Uterus (tissue), 4 donors: Measurements from ENCODE around the gene SIGLEC12. TPM values are rescaled to one million over a fixed set of nuclear protein-coding genes. Genes with fewer than 3 reads are reported as not detected.
A peak's percentile ranks its signal among the peaks of the same experiment; 100 is the strongest.

Experiments
- DNase-seq, 2 donors: peaks; one replicate each; pipeline ENCODE4 v3.0.0-alpha.2; 2019 to 2020
- H3K27ac ChIP-seq, 2 donors: fragments of 200-600 bp; sonication (generic); 1 replicate in 1 of 2; 2 replicates in 1 of 2; pipeline ENCODE4 v1.5.1; 2016 to 2018
- H3K27me3 ChIP-seq, 2 donors: fragments of 200-600 bp; sonication (generic); one replicate each; pipeline ENCODE4 v1.5.1; 2018 to 2019; ENCODE audit warnings: control low read depth in 1 of 2
- H3K36me3 ChIP-seq, 2 donors: fragments of 200-600 bp; sonication (generic); one replicate each; pipeline ENCODE4 v1.5.1; 2019; ENCODE audit warnings: control low read depth in 1 of 2
- H3K4me1 ChIP-seq, 2 donors: fragments of 200-600 bp; sonication (generic); one replicate each; pipeline ENCODE4 v1.5.1; 2018 to 2019; ENCODE audit warnings: control low read depth in 1 of 2
- H3K4me3 ChIP-seq, 2 donors: fragments of 200-600 bp; sonication (generic); 1 replicate in 1 of 2; 2 replicates in 1 of 2; pipeline ENCODE4 v1.5.1; 2018 to 2019; ENCODE audit warnings: mild to moderate bottlenecking in 1 of 2
- H3K9me3 ChIP-seq, 2 donors: fragments of 200-600 bp; sonication (generic); one replicate each; pipeline ENCODE4 v1.5.1; 2019; ENCODE audit warnings: control low read depth in 1 of 2
- POLR2A ChIP-seq, 2 donors: fragments of 450-650 bp; IDR thresholded peaks; one replicate each; pipeline ENCODE4 v1.6.1; 2016; ENCODE audit warnings: antibody characterized with exemption in 2 of 2, mild to moderate bottlenecking in 1 of 2, moderate library complexity in 1 of 2
- intact Hi-C: fragments of 100-400 bp; cut with DNase I; formaldehyde crosslinking; loops from one replicate; pipeline ENCODE4 v1.15.1; 2023; ENCODE audit warnings: low total_unique reads
- total RNA-seq, 4 donors: library from RNA; depleted of rRNA in 3 of 4; stranded (reverse); fragments of >200 nt in 3 of 4; gene quantifications; one replicate each; pipeline versions ENCODE4 v1.1.0 to v1.2.4, GENCODE V29; 2014 to 2023
- TF ChIP-seq, protein P1 (sequence below), 4 experiments: fragments of 200-600 bp in 2 of 4; fragments of 450-650 bp in 2 of 4; sonication (generic) in 2 of 4; IDR thresholded peaks; one replicate each; pipeline ENCODE4 v1.5.1; 2016 to 2019; ENCODE audit warnings: antibody characterized with exemption in 4 of 4, mild to moderate bottlenecking in 2 of 4, moderate library complexity in 1 of 4
- donor health status: DM: yes; HTN: yes; CAD: no.

SIGLEC12 gene
- total RNA-seq, 4 donors from 2014 or later = 0.21 to 0.40 TPM; not detected in 2

DNA sequence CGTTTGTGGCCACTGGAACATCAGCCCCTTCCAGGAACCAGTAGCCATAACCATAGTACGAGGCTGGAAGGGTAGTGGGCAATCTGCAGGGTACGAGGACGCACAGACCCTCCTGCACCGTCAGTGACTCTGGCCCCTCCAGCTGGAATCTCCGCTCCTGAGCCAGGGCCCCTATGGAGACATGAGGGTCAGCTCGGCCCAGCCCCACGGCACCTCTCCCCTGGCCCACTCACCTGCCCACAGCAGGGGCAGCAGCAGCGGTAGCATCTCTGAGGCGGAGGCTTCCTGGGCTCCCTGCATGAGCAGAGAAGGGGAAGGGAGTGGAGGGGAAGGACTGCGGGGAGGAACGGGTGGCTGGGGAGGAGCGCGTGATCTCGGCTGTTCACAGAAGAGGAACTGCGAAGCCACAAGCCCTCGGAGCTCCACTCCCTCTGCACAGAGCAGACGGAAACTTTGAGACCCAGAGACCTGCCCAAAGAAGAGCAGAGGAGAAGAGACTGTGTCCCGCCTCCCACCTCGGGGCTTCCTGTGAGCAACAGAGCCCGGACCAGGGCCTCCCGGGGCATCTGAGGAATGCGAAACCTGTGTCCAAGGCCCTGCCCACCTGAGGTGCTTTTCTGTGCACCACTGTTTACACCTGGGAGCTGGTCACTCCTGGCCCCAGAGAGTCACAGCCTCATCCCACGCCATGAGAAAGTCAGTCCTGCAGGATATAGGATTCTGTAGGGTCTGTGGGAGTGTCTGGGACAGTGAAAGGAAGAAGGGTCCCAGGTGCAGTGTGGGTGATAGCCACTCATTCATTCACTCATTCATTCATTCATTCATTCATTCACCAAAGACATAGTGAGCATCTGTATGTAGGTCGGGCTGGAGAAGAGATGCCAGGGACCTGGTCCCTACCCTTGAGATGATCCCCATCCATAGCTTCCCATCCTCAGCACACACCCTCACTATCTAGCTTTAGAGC lies 30.0 kb upstream of the SIGLEC12 start, which contains the start of gene SIGLEC6:
SIGLEC6 (minus strand) TSS at position 322 of the 967 bp plus-strand sequence; CDS start at position 300, 22 bp downstream.
- H3K27me3 ChIP-seq = no peaks in the 10 kb centered on the region
- H3K27ac ChIP-seq = no peak within 1 kb of the TSS
- H3K9me3 ChIP-seq = no peaks in the 10 kb centered on the region
- H3K4me3 ChIP-seq = no peak within 1 kb of the TSS
- TF ChIP-seq, protein P1, sequence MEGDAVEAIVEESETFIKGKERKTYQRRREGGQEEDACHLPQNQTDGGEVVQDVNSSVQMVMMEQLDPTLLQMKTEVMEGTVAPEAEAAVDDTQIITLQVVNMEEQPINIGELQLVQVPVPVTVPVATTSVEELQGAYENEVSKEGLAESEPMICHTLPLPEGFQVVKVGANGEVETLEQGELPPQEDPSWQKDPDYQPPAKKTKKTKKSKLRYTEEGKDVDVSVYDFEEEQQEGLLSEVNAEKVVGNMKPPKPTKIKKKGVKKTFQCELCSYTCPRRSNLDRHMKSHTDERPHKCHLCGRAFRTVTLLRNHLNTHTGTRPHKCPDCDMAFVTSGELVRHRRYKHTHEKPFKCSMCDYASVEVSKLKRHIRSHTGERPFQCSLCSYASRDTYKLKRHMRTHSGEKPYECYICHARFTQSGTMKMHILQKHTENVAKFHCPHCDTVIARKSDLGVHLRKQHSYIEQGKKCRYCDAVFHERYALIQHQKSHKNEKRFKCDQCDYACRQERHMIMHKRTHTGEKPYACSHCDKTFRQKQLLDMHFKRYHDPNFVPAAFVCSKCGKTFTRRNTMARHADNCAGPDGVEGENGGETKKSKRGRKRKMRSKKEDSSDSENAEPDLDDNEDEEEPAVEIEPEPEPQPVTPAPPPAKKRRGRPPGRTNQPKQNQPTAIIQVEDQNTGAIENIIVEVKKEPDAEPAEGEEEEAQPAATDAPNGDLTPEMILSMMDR (IDR thresholded peaks at IDR 0.05) = no peak
- TF ChIP-seq POLR2A (IDR thresholded peaks at IDR 0.05) = no peak
- no peaks in the 10 kb centered on the region for H3K36me3 ChIP-seq
- intact Hi-C loops = no loop called here
- H3K4me1 ChIP-seq = no peaks in the 10 kb centered on the region
- peak in 1 of 2 donors; percentile 18 for DNase-seq

DNA sequence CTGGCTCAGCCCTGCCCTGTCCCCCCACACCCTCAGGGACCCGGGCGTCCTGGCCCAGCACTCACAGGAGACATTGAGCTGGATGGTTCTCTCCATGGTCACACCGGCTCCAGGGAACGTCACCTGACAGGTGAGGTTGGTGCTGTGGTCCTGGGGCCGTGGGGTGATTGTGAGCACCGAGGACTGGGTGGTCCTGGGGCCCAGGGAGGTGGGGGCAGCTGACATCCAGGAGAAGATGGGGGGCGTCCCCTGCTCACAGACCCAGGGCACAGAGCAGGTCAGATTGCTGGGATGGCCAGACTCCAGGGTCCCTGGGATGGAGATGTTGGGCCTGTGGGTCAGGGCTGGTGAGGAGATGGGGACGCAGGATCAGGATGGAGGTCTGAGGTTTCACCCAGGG lies 29.0 kb upstream of the SIGLEC12 start:
- no peak for DNase-seq
- TF ChIP-seq POLR2A (IDR thresholded peaks at IDR 0.05) = no peak
- TF ChIP-seq, protein P1 (IDR thresholded peaks at IDR 0.05) = no peak
- Histone ChIP-seq H3K27ac (no peak overlapping the region), H3K4me1 (no peaks in the 10 kb centered on the region), H3K9me3 (no peaks in the 10 kb centered on the region), H3K36me3 (no peaks in the 10 kb centered on the region), H3K4me3 (no peak overlapping the region), H3K27me3 (no peaks in the 10 kb centered on the region)
- intact Hi-C loops = no loop called here

GRCh38 chr19:51529301-51529700 lies 27.7 kb upstream of the SIGLEC12 start:
- Histone ChIP-seq H3K27ac (no peak overlapping the region), H3K4me1 (no peaks in the 10 kb centered on the region), H3K27me3 (no peaks in the 10 kb centered on the region), H3K36me3 (no peaks in the 10 kb centered on the region), H3K4me3 (no peak overlapping the region), H3K9me3 (no peaks in the 10 kb centered on the region)
- DNase-seq = no peak
- TF ChIP-seq POLR2A (IDR thresholded peaks at IDR 0.05) = no peak
- TF ChIP-seq, protein P1 (IDR thresholded peaks at IDR 0.05) = no peak
- intact Hi-C loops = no loop called here

GRCh38 chr19:51525651-51526050 lies 24.1 kb upstream of the SIGLEC12 start:
- no peaks in the 10 kb centered on the region for H3K4me1 ChIP-seq
- TF ChIP-seq POLR2A (IDR thresholded peaks at IDR 0.05) = no peak
- TF ChIP-seq, protein P1 (IDR thresholded peaks at IDR 0.05) = no peak
- peaks cover 0 to 4% of the 10 kb centered on the region in 2 donors for H3K27me3 ChIP-seq
- no peaks in the 10 kb centered on the region for H3K9me3 ChIP-seq
- no peak overlapping the region for H3K27ac ChIP-seq
- no peak for DNase-seq
- intact Hi-C loops = no loop called here
- no peaks in the 10 kb centered on the region for H3K36me3 ChIP-seq
- H3K4me3 ChIP-seq = no peak overlapping the region

DNA sequence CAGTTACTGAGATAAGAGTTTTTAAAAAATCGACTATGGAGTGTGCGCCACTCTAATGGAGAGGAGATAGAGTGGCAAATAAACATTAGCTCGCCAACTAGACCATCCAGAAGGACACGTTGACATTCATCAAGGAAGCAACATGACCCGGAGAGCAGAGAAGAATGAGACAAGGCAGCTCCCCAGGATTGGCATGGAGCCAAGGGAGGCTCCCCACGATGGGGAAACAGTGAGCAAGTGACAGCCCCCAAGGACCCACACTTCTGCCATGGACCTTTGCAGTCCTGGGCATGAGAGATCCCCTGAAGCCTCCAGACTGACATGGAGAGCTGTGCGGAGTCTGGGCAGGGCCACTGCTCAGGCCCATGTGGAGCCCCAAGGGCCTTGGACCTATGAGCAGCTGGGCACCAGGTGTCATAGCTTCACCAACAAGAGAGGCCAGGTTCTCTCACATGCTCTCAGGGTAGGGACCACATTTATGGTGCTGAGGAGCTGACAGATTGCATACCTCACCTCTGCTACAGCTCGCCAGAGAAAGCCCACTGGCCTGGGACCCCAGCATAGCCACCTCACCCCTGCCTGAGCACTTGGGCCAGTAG lies 23.2 kb upstream of the SIGLEC12 start:
- no peaks in the 10 kb centered on the region for H3K36me3 ChIP-seq
- peaks cover 0 to 4% of the 10 kb centered on the region in 2 donors for H3K27me3 ChIP-seq
- no peaks in the 10 kb centered on the region for H3K9me3 ChIP-seq
- no peak for TF ChIP-seq POLR2A (IDR thresholded peaks at IDR 0.05)
- TF ChIP-seq, protein P1 (IDR thresholded peaks at IDR 0.05) = no peak
- no peak overlapping the region for H3K27ac ChIP-seq
- no peak for DNase-seq
- intact Hi-C loops = no loop called here
- no peak overlapping the region for H3K4me3 ChIP-seq
- H3K4me1 ChIP-seq = no peaks in the 10 kb centered on the region
